CD4-positive, alpha-beta T cell treated with Interleukin-15 for 4 hours (primary cell): ENCODE data around the gene PCBP2.
"Not testable (repeated sequence)": the region's sequence is repeated elsewhere in the genome, so short reads cannot be mapped to it uniquely, and the experiment has no call there.

Source experiments
- DNase-seq: peaks from one replicate; pipeline ENCODE4 v3.0.0-alpha.2; 2020; ENCODE audit warnings: low spot score

The PCBP2 gene

GRCh38 chr12:53474077-53474476, 22.2 kb downstream of the PCBP2 start:
- DNase-seq, result peak; percentile 34

GRCh38 chr12:53474819-53475218, 22.9 kb downstream of the PCBP2 start:
- no peak for DNase-seq

GRCh38 chr12:53476769-53477209, 24.9 kb downstream of the PCBP2 start:
- DNase-seq, result peak; percentile 27

- no peak for DNase-seq
Observed at GRCh38 chr12:53478865-53479264, 27.0 kb downstream of the PCBP2 start.

GRCh38 chr12:53479331-53479730, 27.4 kb downstream of the PCBP2 start:
- no peak for DNase-seq

- no peak for DNase-seq
Observed at GRCh38 chr12:53480491-53481442, 28.9 kb downstream of the PCBP2 start.

GRCh38 chr12:53481458-53481857, 29.6 kb downstream of the PCBP2 start:
- not testable (repeated sequence) for DNase-seq

GRCh38 chr12:53481939-53482586, 30.2 kb downstream of the PCBP2 start:
- no peak for DNase-seq

GRCh38 chr12:53482626-53483168, 30.8 kb downstream of the PCBP2 start:
- no peak for DNase-seq

- no peak for DNase-seq
Observed at GRCh38 chr12:53483225-53483978, 31.5 kb downstream of the PCBP2 start.

GRCh38 chr12:53483979-53484377, 32.1 kb downstream of the PCBP2 start:
- DNase-seq, result no peak

- no peak for DNase-seq
Observed at GRCh38 chr12:53484686-53485575, 33.0 kb downstream of the PCBP2 start.

GRCh38 chr12:53485955-53486735, 34.2 kb downstream of the PCBP2 start:
- DNase-seq, result no peak

GRCh38 chr12:53486736-53487487, 35.0 kb downstream of the PCBP2 start:
- DNase-seq, result no peak

- DNase-seq, result no peak
Observed at GRCh38 chr12:53489242-53489864, 37.5 kb downstream of the PCBP2 start.

- DNase-seq, result no peak
Observed at GRCh38 chr12:53492188-53492587, 40.3 kb downstream of the PCBP2 start.

GRCh38 chr12:53492830-53493609, 41.1 kb downstream of the PCBP2 start:
- DNase-seq, result peak; percentile 84
